Mononuclear cell (primary cell): ENCODE data around the gene NUDT19. TPM values are rescaled to one million over a fixed set of nuclear protein-coding genes. Genes with fewer than 3 reads are reported as not detected.
"Not testable (repeated sequence)": the region's sequence is repeated elsewhere in the genome, so short reads cannot be mapped to it uniquely, and the experiment has no call there.

Experiments used
- H3K27me3 ChIP-seq: 2 replicates; pipeline ENCODE4 v1.6.0; 2011; ENCODE audit warnings: low read length, control low read depth; ENCODE audit not compliant: insufficient read depth
- H3K4me1 ChIP-seq: 2 replicates; pipeline ENCODE4 v1.5.1; 2011; ENCODE audit warnings: mild to moderate bottlenecking, low read length, control low read depth; ENCODE audit not compliant: insufficient read depth
- H3K4me3 ChIP-seq: 2 replicates; pipeline ENCODE4 v1.5.1; 2011; ENCODE audit warnings: mild to moderate bottlenecking, low read length, moderate library complexity
- H3K9me3 ChIP-seq: 2 replicates; pipeline ENCODE4 v1.5.1; 2011; ENCODE audit warnings: low read depth, mild to moderate bottlenecking, control low read depth, low read length
- total RNA-seq: library from RNA; depleted of rRNA; stranded (reverse); fragments of >200 nt; gene quantifications from one replicate; pipeline ENCODE4 v1.2.3, GENCODE V29; 2012

NUDT19 gene
- total RNA-seq, 1 donor = 5.7 TPM

DNA sequence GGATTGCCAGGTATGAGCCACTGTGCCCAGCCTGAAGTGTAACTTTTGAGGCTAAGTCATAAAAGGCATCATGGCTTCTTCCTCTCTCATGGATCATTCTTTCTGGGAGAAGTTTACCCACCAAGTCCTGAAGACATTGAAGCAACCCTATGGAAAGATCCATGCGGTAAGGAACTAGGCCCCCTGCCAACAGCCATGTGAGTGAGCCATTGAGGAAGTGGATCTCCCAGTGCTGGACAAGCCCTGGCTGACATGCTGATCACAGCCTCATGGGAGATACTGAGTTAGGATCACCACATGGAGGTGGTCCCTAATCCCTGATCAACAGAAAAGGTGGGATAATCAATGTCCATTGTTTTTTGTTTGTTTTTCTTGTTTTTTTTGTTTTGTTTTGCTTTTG lies 3.3 kb upstream of the NUDT19 start:
- H3K9me3 ChIP-seq = no peaks in the 10 kb centered on the region
- H3K27me3 ChIP-seq = no peaks in the 10 kb centered on the region
- peaks cover 31% of the 10 kb centered on the region for H3K4me1 ChIP-seq
- H3K4me3 ChIP-seq = no peak overlapping the region

DNA sequence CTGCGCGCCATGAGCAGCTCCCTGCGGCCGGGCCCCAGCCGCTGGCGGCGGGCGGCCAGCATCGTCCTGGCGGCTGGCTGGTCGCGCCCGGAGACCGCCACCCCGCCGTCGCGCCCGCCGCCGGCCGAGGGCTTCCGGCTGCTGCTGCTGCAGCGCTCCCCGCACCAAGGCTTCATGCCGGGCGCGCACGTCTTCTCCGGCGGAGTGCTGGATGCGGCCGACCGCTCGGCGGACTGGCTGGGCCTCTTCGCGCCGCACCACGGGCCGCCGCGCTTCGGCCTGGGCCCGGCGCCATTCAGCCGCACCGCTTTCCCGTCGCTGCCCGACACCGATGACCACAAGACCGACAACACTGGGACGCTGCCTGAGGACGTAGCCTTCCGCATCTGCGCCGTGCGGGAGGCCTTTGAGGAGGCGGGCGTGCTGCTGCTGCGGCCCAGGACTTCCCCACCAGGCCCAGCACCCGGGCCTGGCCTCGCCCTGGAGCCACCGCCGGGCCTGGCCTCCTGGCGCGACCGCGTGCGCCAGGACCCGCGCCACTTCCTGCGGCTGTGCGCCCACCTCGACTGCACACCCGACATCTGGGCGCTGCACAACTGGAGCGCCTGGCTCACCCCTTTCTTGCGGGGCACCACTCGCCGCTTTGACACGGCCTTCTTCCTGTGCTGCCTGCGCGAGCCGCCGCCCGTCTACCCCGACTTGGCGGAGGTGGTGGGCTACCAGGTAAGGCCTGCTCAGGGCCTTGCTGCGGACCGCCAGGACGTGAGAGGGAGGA lies 518 bp downstream of the NUDT19 start:
- peaks cover 70% of the 10 kb centered on the region for H3K4me1 ChIP-seq
- H3K4me3 ChIP-seq = peak overlapping the region; percentile 58
- H3K27me3 ChIP-seq = no peaks in the 10 kb centered on the region
- H3K9me3 ChIP-seq = no peaks in the 10 kb centered on the region

DNA sequence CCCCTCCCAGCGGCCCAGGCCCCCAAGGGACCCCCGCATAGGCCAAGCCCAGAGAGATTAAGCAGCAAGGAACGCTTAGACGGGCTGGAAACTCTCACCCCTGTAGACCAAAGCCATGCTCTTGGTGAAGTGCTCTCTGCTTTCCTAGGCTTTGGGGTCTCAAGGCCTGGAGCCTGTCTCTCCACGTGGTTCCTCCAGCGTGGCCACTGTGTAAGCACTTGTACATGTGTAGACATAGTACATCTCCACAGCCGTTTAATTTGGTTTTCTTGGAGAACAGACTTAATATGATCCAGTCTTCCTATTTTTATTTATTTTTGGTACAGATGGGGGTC lies 1.1 kb downstream of the NUDT19 start:
- Histone ChIP-seq H3K4me1 (peaks cover 71% of the 10 kb centered on the region), H3K9me3 (no peaks in the 10 kb centered on the region), H3K27me3 (no peaks in the 10 kb centered on the region), H3K4me3 (peak overlapping the region; percentile 58)

DNA sequence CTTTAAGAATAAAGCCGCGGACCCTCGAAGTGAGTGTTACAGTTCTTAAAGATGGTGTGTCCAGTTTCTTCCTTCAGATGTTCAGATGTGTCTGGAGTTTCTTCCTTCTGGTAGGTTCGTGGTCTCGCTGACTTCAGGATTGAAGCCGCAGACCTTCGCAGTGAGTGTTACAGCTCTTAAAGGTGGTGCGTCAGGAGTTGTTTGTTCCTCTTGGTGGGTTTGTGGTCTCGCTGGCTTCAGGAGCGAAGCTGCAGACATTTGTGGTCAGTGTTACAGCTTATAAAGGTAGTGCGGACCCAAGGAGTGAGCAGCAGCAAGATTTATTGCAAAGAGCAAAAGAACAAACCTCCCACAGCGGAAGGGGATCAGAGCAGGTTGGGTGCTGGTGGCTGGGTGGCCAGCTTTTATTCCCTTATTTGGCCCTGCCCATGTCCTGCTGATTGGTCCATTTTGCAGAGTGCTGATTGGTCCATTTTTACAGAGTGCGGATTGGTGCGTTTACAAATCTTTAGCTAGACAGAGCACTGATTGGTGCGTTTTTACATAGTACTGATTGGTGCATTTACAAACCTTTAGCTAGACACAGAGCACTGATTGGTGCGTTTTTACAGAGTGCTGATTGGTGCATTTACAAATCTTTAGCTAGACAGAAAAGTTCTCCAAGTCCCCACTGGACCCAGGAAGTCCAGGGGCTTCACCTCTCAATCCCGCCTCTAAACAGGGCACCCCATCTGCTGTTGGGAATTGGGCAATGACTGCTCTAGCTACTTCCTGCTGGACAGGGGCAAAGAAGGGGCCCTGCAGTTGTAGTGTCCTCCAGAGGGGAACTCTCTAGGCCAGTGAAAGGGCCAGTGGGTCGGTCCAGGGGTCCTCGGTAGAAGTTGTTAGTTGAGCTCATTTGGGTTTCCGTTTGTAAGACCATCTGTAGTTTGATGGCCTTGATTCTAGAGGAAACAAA lies 1.8 kb downstream of the NUDT19 start:
- peaks cover 71% of the 10 kb centered on the region for H3K4me1 ChIP-seq

DNA sequence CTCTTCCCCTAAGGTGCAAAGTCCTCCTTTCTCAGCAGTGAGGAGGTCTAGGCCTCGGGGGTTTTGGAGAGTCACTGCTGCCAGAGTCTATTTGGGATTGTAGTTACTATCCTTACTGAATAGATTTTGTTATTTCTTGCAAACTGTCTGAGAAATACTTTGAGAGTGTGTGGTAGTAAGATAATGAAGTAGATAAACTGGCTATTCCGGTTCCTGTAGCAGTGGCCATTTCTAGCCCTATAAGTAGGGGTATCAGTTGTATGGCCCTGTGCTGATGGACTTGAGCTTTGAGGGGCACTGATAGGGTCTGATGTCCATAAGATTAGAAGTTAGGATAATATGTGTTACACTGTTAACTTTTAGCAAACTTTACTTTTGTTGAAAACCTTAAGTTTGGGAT lies 2.7 kb downstream of the NUDT19 start:
- H3K9me3 ChIP-seq, H3K27me3 ChIP-seq, H3K4me3 ChIP-seq: not testable (repeated sequence)
- peaks cover 71% of the 10 kb centered on the region for H3K4me1 ChIP-seq

More for the DNA sequence above, 1.8 kb downstream of the NUDT19 start:
- not testable (repeated sequence) for H3K27me3 ChIP-seq, H3K9me3 ChIP-seq
- peak overlapping the region; percentile 58 for H3K4me3 ChIP-seq

DNA sequence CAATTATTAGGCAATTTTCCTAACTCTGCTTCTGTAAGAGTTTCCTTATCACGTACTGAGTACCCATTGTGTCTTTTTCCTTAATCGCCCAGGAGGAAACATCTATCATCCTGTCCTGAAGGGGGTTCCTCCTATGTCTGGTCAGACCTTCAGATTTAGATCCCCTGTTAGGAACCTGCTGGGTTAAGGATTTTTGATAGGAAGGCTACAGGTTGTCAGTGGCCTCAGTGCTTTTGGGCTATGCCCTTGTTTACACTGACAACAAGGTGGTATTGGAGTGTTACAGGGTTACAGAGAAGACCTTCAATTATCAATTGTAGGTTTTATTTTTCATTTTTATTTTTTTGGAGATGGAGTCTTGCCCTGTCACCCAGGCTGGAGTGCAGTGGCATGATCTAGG lies 3.2 kb downstream of the NUDT19 start:
- H3K9me3 ChIP-seq, H3K4me3 ChIP-seq, H3K27me3 ChIP-seq: not testable (repeated sequence)
- H3K4me1 ChIP-seq = peaks cover 68% of the 10 kb centered on the region

DNA sequence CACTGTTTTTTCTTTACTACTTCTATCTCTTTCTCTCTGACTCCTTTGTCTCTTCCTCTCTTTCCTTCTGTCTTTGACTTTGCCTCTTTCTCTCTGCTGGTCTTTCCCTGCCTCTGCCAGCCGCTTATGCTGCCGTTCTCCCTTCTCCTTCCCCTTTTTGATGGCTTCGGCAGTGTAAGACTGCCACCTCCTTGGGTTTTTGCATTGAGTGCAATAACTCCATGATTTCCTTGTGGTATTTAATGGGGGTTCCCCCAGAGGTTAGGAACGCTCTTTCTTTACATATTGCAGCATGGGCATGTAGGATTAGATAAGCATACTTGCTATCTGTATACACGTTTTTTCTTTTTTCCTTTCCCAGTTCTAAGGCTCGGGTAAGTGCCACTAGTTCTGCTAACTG lies 3.9 kb downstream of the NUDT19 start:
- H3K4me1 ChIP-seq = peaks cover 64% of the 10 kb centered on the region
- H3K27me3 ChIP-seq, H3K9me3 ChIP-seq, H3K4me3 ChIP-seq: not testable (repeated sequence)

DNA sequence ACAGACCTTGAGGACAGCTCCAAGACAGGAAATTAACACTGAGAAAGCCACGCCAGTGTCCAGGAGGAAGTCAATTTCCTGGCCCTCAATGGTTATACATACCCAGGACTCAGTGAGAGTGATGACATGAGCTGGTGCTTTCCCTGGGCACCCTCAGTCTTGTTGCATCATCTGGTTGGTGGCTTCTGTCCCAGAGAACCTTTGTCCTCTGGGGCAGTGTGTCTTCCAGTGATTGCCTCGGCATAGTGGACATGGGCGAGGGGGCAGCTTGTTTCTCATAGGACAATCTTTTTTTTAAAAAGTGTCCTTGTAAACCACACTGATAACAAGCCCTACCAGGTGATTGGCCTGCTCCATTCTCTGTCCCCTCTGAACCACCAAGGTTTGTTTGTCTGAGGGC lies 5.2 kb downstream of the NUDT19 start:
- H3K4me3 ChIP-seq, H3K9me3 ChIP-seq, H3K27me3 ChIP-seq: not testable (repeated sequence)
- H3K4me1 ChIP-seq = peaks cover 52% of the 10 kb centered on the region

DNA sequence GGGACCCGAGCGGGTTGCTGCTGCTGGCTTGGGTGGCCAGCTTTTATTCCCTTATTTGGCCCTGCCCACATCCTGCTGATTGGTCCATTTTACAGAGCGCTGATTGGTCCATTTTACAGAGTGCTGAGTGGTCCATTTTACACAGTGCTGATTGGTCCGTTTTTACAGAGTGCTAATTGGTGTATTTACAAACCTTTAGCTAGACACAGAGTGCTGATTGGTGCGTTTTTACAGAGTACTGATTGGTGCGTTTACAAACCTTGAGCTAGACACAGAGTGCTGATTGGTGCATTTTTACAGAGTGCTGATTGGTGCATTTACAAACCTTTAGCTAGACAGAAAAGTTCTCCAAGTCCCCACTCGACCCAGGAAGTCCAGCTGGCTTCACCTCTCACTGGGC lies 8.5 kb downstream of the NUDT19 start:
- not testable (repeated sequence) for H3K4me3 ChIP-seq, H3K27me3 ChIP-seq, H3K9me3 ChIP-seq
- peaks cover 21% of the 10 kb centered on the region for H3K4me1 ChIP-seq

DNA sequence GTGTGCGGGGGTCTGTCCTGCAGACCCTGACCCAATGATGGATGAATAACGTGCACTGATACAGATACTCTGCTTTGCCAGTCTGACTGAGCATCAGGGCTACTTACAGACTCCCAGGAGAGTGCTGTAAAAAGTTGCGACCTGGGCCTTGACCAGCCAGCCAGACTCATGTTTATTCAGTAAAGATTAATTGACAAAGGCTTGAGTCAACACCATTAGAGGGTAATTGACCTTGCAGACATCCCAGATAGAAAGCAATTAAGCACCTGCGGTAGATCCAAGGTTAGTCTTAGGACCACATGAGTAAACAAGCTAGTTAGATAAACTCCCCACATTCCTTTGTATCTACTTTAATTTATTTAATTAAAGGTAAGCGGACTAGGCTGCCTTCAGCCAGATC lies 10.4 kb downstream of the NUDT19 start:
- Histone ChIP-seq H3K4me3 (no peak overlapping the region), H3K4me1 (peaks cover 3% of the 10 kb centered on the region)

DNA sequence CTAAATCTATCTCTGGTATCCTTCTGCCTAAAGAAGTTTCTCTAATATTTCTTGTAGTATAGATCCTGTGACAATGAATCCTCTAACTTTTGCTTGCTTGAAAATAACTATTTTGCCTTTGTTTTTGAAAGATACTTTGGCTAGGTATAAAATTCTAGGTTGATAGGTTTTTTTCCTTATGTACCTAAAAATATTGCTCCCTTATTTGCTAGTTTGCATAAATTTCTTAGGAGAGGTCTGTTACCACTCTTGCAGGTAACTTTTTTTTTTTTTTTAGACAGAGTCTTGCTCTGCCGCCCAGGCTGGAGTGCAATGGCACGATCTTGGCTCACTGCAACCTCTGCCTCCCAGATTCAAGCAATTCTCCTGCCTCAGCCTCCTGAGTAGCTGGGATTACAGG lies 12.4 kb downstream of the NUDT19 start:
- not testable (repeated sequence) for H3K4me1 ChIP-seq, H3K27me3 ChIP-seq, H3K4me3 ChIP-seq, H3K9me3 ChIP-seq

More for the DNA sequence above, 10.4 kb downstream of the NUDT19 start:
- Histone ChIP-seq H3K9me3 (peaks cover 7% of the 10 kb centered on the region), H3K27me3 (no peaks in the 10 kb centered on the region)

DNA sequence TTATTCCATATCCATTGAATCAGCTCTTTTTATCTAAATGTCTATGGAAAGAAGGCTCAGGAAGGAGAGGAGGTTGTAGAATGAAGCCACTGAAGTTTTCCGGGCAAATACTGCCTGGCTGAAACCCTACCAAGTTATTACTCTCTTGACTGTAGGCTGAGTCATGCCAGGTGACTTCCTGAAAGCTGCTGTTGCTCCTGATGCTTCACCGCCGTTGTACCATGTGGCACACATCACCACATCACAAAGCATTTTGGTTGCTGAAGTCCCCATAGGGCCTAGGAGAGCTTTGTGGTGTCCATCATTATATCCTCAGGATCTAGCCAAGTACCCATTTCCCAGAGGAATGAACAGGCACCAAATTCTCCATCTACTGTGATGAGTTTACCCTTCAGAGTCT lies 16.8 kb downstream of the NUDT19 start:
- Histone ChIP-seq H3K4me3 (no peak overlapping the region), H3K4me1 (no peaks in the 10 kb centered on the region), H3K9me3 (peaks cover 7% of the 10 kb centered on the region), H3K27me3 (no peaks in the 10 kb centered on the region)

DNA sequence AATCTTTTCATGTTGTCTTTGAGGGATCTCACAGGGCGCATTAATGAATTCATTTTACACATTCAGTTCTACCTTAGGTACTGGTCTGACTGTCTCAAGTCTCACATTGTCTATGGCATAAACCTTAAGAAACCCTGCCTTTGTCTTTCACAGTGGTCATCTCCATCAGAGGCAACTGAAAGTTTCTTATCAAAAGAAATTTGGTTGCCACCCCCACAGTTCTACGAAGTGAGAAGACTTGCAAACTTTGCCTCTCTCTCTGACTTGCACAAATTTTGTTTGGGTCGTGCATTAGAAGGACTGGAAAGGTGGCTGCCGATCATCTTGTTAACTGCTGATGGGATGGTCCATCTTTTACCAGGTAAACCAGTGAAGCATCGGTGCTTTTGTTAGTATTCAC lies 17.4 kb downstream of the NUDT19 start:
- Histone ChIP-seq H3K4me3 (no peak overlapping the region), H3K4me1 (no peaks in the 10 kb centered on the region), H3K9me3 (peaks cover 3% of the 10 kb centered on the region), H3K27me3 (no peaks in the 10 kb centered on the region)

DNA sequence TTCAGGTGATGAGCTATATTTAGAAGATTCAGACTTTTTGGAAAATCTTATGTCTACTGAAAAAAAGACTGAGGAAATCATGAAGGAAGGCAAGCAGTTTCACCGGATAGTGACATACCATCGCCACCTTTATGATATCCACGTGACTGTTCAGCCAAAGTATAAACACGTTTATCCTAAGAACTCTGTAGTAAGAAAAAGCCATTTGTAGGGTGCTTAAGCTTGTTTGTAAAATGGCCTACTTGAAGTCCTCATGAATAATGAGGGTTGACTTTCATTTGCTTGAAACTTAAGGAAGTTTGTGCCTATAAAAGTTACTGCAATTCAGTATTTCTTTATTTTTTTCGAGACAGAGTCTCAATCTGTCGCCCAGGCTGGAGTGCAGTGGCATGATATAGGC lies 20.1 kb downstream of the NUDT19 start:
- Histone ChIP-seq H3K9me3 (no peaks in the 10 kb centered on the region), H3K27me3 (no peaks in the 10 kb centered on the region), H3K4me3 (no peak overlapping the region), H3K4me1 (no peaks in the 10 kb centered on the region)

DNA sequence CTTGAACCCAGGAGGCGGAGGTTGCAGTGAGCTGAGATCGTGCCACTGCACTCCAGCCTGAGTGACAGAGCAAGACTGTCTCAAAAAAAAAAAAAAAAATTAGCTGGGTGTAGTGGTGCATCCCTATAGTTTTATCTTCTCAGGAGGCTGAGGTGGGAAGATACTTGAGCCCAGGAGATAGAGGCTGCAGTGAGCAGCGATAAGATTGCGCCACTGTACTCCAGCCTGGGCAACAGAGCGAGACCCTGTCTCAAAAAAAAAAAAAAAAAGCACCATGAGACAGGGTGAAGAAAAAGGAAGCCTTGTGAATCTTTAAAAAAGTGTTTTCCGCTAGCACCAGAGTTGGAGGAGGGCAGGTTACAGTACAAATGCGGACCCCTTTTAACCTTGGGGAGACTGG lies 24.6 kb downstream of the NUDT19 start:
- not testable (repeated sequence) for H3K27me3 ChIP-seq, H3K4me1 ChIP-seq, H3K9me3 ChIP-seq, H3K4me3 ChIP-seq

DNA sequence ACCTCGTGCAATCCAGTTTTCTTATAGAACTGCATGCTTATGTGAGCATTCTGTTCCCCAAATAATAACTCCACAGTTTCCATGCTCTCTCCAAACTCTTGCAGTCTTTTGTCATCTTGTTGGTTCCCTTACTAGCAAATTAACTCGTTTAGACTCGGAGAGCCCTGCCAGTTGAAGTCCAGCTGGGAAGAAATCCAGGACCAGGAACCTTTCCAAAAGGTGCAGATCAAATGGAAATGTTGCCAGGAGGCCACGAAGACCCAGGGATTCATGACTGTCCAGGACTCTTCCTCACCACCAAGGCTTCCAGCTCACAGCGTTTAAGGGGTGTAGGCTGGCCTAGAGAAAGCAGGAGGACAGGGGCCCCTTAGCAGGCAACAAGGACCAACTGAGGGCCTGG lies 25.9 kb downstream of the NUDT19 start:
- Histone ChIP-seq H3K27me3 (no peaks in the 10 kb centered on the region), H3K4me3 (no peak overlapping the region), H3K4me1 (no peaks in the 10 kb centered on the region), H3K9me3 (no peaks in the 10 kb centered on the region)
